ENCODE measurements around the gene IL12RB1.
A peak's percentile ranks its signal among the peaks of the same experiment; 100 is the strongest.
"Not testable (repeated sequence)": the region's sequence is repeated elsewhere in the genome, so short reads cannot be mapped to it uniquely, and the experiment has no call there.

Gene IL12RB1

GRCh38 chr19:18110609-18111232, 24.0 kb upstream of the IL12RB1 start:
- no peak for DNase-seq (ENCODE audit: extremely low read depth, insufficient read length)
- no peaks in the 10 kb centered on the region for H3K27me3 ChIP-seq (replicated peaks; ENCODE audit: control insufficient read depth, insufficient read depth, low read length)
- TF ChIP-seq, protein P1, sequence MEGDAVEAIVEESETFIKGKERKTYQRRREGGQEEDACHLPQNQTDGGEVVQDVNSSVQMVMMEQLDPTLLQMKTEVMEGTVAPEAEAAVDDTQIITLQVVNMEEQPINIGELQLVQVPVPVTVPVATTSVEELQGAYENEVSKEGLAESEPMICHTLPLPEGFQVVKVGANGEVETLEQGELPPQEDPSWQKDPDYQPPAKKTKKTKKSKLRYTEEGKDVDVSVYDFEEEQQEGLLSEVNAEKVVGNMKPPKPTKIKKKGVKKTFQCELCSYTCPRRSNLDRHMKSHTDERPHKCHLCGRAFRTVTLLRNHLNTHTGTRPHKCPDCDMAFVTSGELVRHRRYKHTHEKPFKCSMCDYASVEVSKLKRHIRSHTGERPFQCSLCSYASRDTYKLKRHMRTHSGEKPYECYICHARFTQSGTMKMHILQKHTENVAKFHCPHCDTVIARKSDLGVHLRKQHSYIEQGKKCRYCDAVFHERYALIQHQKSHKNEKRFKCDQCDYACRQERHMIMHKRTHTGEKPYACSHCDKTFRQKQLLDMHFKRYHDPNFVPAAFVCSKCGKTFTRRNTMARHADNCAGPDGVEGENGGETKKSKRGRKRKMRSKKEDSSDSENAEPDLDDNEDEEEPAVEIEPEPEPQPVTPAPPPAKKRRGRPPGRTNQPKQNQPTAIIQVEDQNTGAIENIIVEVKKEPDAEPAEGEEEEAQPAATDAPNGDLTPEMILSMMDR (IDR thresholded peaks at IDR 0.05; ENCODE audit: insufficient read depth, low read length, poor library complexity, severe bottlenecking), result no peak
- H3K36me3 ChIP-seq (ENCODE audit: control insufficient read depth, insufficient read depth, low read length), result peaks cover 8% of the 10 kb centered on the region
- peak overlapping the region; percentile 82 for H3K4me3 ChIP-seq (replicated peaks; ENCODE audit: low read depth, low read length)

DNA sequence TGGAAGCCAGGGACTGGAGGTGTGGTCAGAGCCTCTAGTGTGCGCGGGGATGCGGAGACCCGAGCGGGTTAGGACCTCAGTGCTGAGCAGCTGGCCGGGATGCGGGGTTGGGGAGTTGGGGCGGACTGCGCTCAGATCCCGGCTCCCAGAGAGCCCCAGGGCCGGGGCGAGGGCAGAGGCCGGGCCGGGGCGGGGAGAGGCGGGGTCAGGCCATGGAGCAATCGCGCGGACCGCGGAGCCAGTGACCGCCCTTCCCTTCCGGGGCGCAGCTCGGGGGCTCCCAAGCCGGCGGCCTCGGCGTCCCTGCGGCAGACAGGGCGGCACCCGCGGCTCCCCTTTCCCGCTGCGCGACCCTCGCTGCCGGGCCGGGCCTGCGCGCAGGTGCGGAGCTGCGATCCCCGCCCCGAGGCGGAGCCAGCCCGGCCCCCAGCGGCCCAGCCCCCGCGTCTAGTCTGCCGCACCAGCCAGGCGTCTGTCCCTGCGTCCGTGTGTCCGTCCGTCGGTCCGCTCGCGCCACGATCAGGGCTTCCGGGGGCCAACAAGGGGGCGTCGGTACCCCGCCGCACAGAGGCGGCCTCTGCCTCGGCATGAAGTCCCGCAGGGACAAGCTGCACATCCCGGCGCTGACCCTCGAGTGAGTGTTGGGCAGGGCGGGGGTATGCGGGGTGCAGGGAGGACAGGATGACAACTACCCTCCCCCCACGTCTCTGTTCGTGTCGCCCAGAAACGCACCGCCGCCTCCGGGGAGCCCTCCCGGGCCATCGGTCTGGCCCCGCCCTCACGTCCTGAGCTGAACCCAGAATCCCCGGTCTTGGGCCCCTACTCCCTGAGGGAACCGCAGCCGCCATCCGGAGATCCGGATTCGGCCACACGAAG, 23.2 kb upstream of the IL12RB1 start:
- peaks cover 8% of the 10 kb centered on the region for H3K36me3 ChIP-seq (ENCODE audit: control insufficient read depth, insufficient read depth, low read length)
- H3K4me3 ChIP-seq (replicated peaks; ENCODE audit: low read depth, low read length), result peak overlapping the region; percentile 82
- TF ChIP-seq, protein P1 (IDR thresholded peaks at IDR 0.05; ENCODE audit: insufficient read depth, low read length, poor library complexity, severe bottlenecking), result no peak
- peak; percentile 68 for DNase-seq (ENCODE audit: extremely low read depth, insufficient read length)
- no peaks in the 10 kb centered on the region for H3K27me3 ChIP-seq (replicated peaks; ENCODE audit: control insufficient read depth, insufficient read depth, low read length)

- TF ChIP-seq, protein P1 (IDR thresholded peaks at IDR 0.05; ENCODE audit: insufficient read depth, low read length, poor library complexity, severe bottlenecking), result no peak
- peak overlapping the region; percentile 82 for H3K4me3 ChIP-seq (replicated peaks; ENCODE audit: low read depth, low read length)
- H3K36me3 ChIP-seq (ENCODE audit: control insufficient read depth, insufficient read depth, low read length), result peaks cover 2% of the 10 kb centered on the region
- no peak for DNase-seq (ENCODE audit: extremely low read depth, insufficient read length)
- H3K27me3 ChIP-seq (replicated peaks; ENCODE audit: control insufficient read depth, insufficient read depth, low read length), result no peaks in the 10 kb centered on the region
Measured at GRCh38 chr19:18109341-18109732, 22.6 kb upstream of the IL12RB1 start.

DNA sequence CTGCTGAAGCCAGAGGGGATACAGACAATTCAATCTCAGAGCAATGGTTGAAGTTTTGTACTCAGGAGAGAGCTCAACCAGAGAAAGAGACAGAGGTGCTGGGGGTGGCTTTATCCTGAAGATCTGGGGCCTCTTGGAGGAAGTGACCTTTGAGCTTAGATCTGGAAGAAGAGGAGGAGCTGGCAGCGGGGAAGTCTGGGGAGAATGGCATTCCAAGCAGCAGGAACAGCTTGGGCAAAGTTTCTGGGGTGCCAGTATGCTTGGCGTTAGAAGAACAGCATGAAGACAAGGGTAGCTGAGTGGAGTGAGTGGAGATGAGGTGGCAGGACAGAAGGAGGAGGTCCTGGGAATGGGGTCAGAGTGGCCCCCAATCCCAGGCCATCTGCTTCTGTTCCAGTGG, 22.2 kb upstream of the IL12RB1 start:
- no peaks in the 10 kb centered on the region for H3K27me3 ChIP-seq (replicated peaks; ENCODE audit: control insufficient read depth, insufficient read depth, low read length)
- peaks cover 2% of the 10 kb centered on the region for H3K36me3 ChIP-seq (ENCODE audit: control insufficient read depth, insufficient read depth, low read length)
- no peak for DNase-seq (ENCODE audit: extremely low read depth, insufficient read length)
- TF ChIP-seq, protein P1 (IDR thresholded peaks at IDR 0.05; ENCODE audit: insufficient read depth, low read length, poor library complexity, severe bottlenecking), result no peak
- no peak overlapping the region for H3K4me3 ChIP-seq (replicated peaks; ENCODE audit: low read depth, low read length)

- DNase-seq (ENCODE audit: extremely low read depth, insufficient read length), result no peak
- H3K4me3 ChIP-seq (replicated peaks; ENCODE audit: low read depth, low read length), result no peak overlapping the region
- no peaks in the 10 kb centered on the region for H3K27me3 ChIP-seq (replicated peaks; ENCODE audit: control insufficient read depth, insufficient read depth, low read length)
- peaks cover 2% of the 10 kb centered on the region for H3K36me3 ChIP-seq (ENCODE audit: control insufficient read depth, insufficient read depth, low read length)
- TF ChIP-seq, protein P1 (IDR thresholded peaks at IDR 0.05; ENCODE audit: insufficient read depth, low read length, poor library complexity, severe bottlenecking), result no peak
Measured at GRCh38 chr19:18107235-18107634, 20.5 kb upstream of the IL12RB1 start.

- H3K36me3 ChIP-seq (ENCODE audit: control insufficient read depth, insufficient read depth, low read length); H3K27me3 ChIP-seq (replicated peaks; ENCODE audit: control insufficient read depth, insufficient read depth, low read length); DNase-seq (ENCODE audit: extremely low read depth, insufficient read length); H3K4me3 ChIP-seq (replicated peaks; ENCODE audit: low read depth, low read length): not testable (repeated sequence)
Measured at GRCh38 chr19:18105259-18105658, 18.5 kb upstream of the IL12RB1 start.

All from GM06990 (cell line).